Cardiac fibroblast (primary cell): Measurements from ENCODE around the gene PDGFA.

Source experiments
- DNase-seq, 2 donors: peaks; one replicate each; pipeline versions ENCODE4 v3.0.0 to v3.0.0-alpha.2; 2010; ENCODE audit warnings: low read depth in 2 of 2
- H3K4me3 ChIP-seq, 2 donors: replicated peaks in 1 of 2; 1 replicate in 1 of 2; 2 replicates in 1 of 2; pipeline ENCODE4 v1.5.1; 2011; ENCODE audit warnings: low read depth in 2 of 2, low read length in 2 of 2, mild to moderate bottlenecking in 2 of 2, moderate library complexity in 1 of 2
- CTCF ChIP-seq: IDR thresholded peaks from one replicate; pipeline ENCODE4 v1.5.1; 2011; ENCODE audit warnings: low read depth, mild to moderate bottlenecking, low read length, inconsistent platforms

The PDGFA gene

GRCh38 chr7:520503-521161 is 986 bp upstream of the PDGFA start:
- DNase-seq, result peak in 1 of 2 donors; percentile 34
- no peak for TF ChIP-seq CTCF
- H3K4me3 ChIP-seq, result peak overlapping the region; percentile 27 to 67

- no peak for TF ChIP-seq CTCF
- peak; percentile 84 to 85 for DNase-seq
- H3K4me3 ChIP-seq, result peak overlapping the region; percentile 67 to 77
These were observed 789 bp downstream of the PDGFA start for GRCh38 chr7:518630-519483.

GRCh38 chr7:517774-518629 is 1.6 kb downstream of the PDGFA start:
- no peak for TF ChIP-seq CTCF
- H3K4me3 ChIP-seq, result peak overlapping the region; percentile 67 to 77
- peak; percentile 76 to 85 for DNase-seq

GRCh38 chr7:516606-517456 is 2.8 kb downstream of the PDGFA start:
- peak overlapping the region; percentile 67 to 77 for H3K4me3 ChIP-seq
- TF ChIP-seq CTCF, result no peak
- DNase-seq, result peak; percentile 74 to 86

GRCh38 chr7:516216-516605 is 3.4 kb downstream of the PDGFA start:
- peak; percentile 26 to 41 for DNase-seq
- peak overlapping the region in 1 of 2 donors; percentile 36 for H3K4me3 ChIP-seq
- TF ChIP-seq CTCF, result no peak

- no peak for DNase-seq
- TF ChIP-seq CTCF, result no peak
- no peak overlapping the region for H3K4me3 ChIP-seq
These were observed 4.0 kb downstream of the PDGFA start for GRCh38 chr7:515628-516027.
